Liver (tissue), 9 donors: ENCODE data around the gene NSUN4. TPM values are rescaled to one million over a fixed set of nuclear protein-coding genes. Genes with fewer than 3 reads are reported as not detected.

ENCODE experiments used
- DNase-seq: peaks from one replicate; pipeline ENCODE4 v3.0.0-alpha.2; 2017; ENCODE audit warnings: low spot score
- H3K27ac ChIP-seq, 2 donors: one replicate each; pipeline ENCODE4 v1.7.0; 2013; ENCODE audit warnings: inconsistent platforms in 2 of 2, low read length in 2 of 2, control low read depth in 1 of 2, low read depth in 1 of 2, mild to moderate bottlenecking in 1 of 2
- H3K27me3 ChIP-seq, 4 donors: one replicate each; pipeline versions ENCODE4 v1.6.1 to v1.7.0; 2013; ENCODE audit warnings: low read length in 3 of 4, inconsistent platforms in 1 of 4, mild to moderate bottlenecking in 1 of 4, moderate library complexity in 1 of 4; ENCODE audit not compliant: control insufficient read depth in 4 of 4, insufficient read depth in 4 of 4
- H3K36me3 ChIP-seq, 4 donors: one replicate each; pipeline versions ENCODE4 v1.6.1 to v1.7.0; 2013; ENCODE audit warnings: low read length in 3 of 4, mild to moderate bottlenecking in 3 of 4, low read depth in 1 of 4, moderate library complexity in 1 of 4; ENCODE audit not compliant: control insufficient read depth in 4 of 4, insufficient read depth in 3 of 4
- H3K4me1 ChIP-seq, 4 donors: one replicate each; pipeline versions ENCODE4 v1.6.1 to v1.7.0; 2013; ENCODE audit warnings: low read length in 3 of 4, mild to moderate bottlenecking in 3 of 4, moderate library complexity in 1 of 4; ENCODE audit not compliant: control insufficient read depth in 4 of 4, insufficient read depth in 4 of 4
- H3K4me3 ChIP-seq, 3 donors: one replicate each; pipeline versions ENCODE4 v1.6.1 to v1.7.0; 2013; ENCODE audit warnings: low read length in 3 of 3, control low read depth in 1 of 3, low read depth in 1 of 3, mild to moderate bottlenecking in 1 of 3
- H3K9ac ChIP-seq, 2 donors: one replicate each; pipeline ENCODE4 v1.7.0; 2013; ENCODE audit warnings: low read length in 2 of 2, mild to moderate bottlenecking in 2 of 2, moderate library complexity in 2 of 2, control low read depth in 1 of 2, low read depth in 1 of 2
- H3K9me3 ChIP-seq, 4 donors: one replicate each; pipeline versions ENCODE4 v1.6.1 to v1.7.0; 2013; ENCODE audit warnings: low read length in 3 of 4; ENCODE audit not compliant: control insufficient read depth in 4 of 4
- EGR1 ChIP-seq, 2 donors: IDR thresholded peaks; 2 replicates each; pipeline ENCODE4 v1.6.1; 2016 to 2018; ENCODE audit warnings: antibody characterized with exemption in 2 of 2, low read depth in 2 of 2
- FOXA1 ChIP-seq: IDR thresholded peaks from 2 replicates; pipeline ENCODE4 v1.6.1; 2016; ENCODE audit warnings: antibody characterized with exemption
- FOXA2 ChIP-seq: IDR thresholded peaks from 2 replicates; pipeline ENCODE4 v1.6.1; 2016; ENCODE audit warnings: antibody characterized with exemption
- GABPA ChIP-seq, 2 donors: IDR thresholded peaks in 1 of 2; conservative IDR thresholded peaks in 1 of 2; 2 replicates each; pipeline ENCODE4 v1.6.1; 2016; ENCODE audit warnings: antibody characterized with exemption in 2 of 2, mild to moderate bottlenecking in 1 of 2, moderate library complexity in 1 of 2
- NR2F2 ChIP-seq: IDR thresholded peaks from 2 replicates; pipeline ENCODE4 v1.6.1; 2016; ENCODE audit warnings: antibody characterized with exemption
- YY1 ChIP-seq: IDR thresholded peaks from 2 replicates; pipeline ENCODE4 v1.6.1; 2016; ENCODE audit warnings: antibody characterized with exemption, mild to moderate bottlenecking
- WGBS: extraction: QIAGEN DNeasy Blood & Tissue Kit; methylation state at CpG from one replicate; pipeline ENCODE4 v1.1.7; 2013; 5-methylcytosine and 5-hydroxymethylcytosine counted together
- polyA plus RNA-seq, 2 donors: library from polyadenylated mRNA; stranded (reverse) in 1 of 2; unstranded in 1 of 2; fragments of 200-250 nt in 1 of 2; fragments of >200 nt in 1 of 2; fragmentation: Nextera tagmentation in 1 of 2; extraction: Ambion mirVana in 1 of 2; gene quantifications; one replicate each; pipeline versions ENCODE4 v1.2.1 to v1.2.3, GENCODE V29; 2013 to 2015
- total RNA-seq, 2 donors: library from RNA; depleted of rRNA; stranded (reverse); fragments of >200 nt; gene quantifications; one replicate each; pipeline ENCODE4 v1.2.3, GENCODE V29; 2014
- TF ChIP-seq, protein P1 (sequence below): IDR thresholded peaks from 2 replicates; pipeline ENCODE4 v1.6.1; 2016; ENCODE audit warnings: antibody characterized with exemption
- TF ChIP-seq, protein P2 (sequence below): IDR thresholded peaks from 2 replicates; pipeline ENCODE4 v1.6.1; 2016; ENCODE audit warnings: antibody characterized with exemption, mild to moderate bottlenecking
- TF ChIP-seq, protein P3 (sequence below): IDR thresholded peaks from 2 replicates; pipeline ENCODE4 v1.6.1; 2016; ENCODE audit warnings: antibody characterized with exemption
- TF ChIP-seq, protein P4 (sequence below): fragments of 150-350 bp; IDR thresholded peaks from 2 replicates; pipeline ENCODE4 v1.5.1; 2017; ENCODE audit warnings: improper control_type of control experiment, low read depth, low read length; ENCODE audit not compliant: missing input control
- donor health status: healthy.
- donor health status: healthy.
- donor health status: healthy.
- donor health status: healthy.
- donor health status: healthy.

The NSUN4 gene
- total and polyA plus RNA-seq, 4 donors = 7.0 to 17.2 (median 12.0) TPM

DNA sequence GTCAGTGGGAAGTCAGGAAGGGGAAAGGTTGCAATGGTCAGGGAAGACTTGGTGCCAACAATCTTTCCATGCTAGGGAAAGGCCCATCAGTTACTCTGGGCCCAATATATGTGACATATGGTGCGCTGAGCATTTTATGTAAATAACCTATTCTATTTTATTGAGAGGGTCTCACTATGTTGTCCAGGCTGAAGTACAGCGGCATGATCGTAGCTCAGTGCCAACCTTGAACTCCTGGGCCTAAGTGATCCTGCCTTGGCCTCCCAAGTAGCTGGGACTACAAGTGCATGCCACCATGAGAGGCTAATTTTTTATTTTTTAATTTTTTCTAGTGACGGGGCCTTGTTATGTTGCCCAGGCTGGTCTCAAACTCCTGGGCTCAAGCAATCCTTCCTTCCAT lies 30.3 kb upstream of the NSUN4 start:
- no peak overlapping the region for H3K4me3 ChIP-seq
- TF ChIP-seq FOXA1 = no peak
- H3K9me3 ChIP-seq = no peaks in the 10 kb centered on the region
- H3K27ac ChIP-seq = no peak overlapping the region
- over 99% methylated on average over 4 of the region's 4 CpGs for WGBS
- H3K9ac ChIP-seq = no peak overlapping the region
- H3K27me3 ChIP-seq = no peaks in the 10 kb centered on the region
- H3K36me3 ChIP-seq = peaks cover 9 to 42% (median 25%) of the 10 kb centered on the region in 4 donors
- H3K4me1 ChIP-seq = peaks cover 0 to 3% (median 1%) of the 10 kb centered on the region in 4 donors
- no peak for DNase-seq

DNA sequence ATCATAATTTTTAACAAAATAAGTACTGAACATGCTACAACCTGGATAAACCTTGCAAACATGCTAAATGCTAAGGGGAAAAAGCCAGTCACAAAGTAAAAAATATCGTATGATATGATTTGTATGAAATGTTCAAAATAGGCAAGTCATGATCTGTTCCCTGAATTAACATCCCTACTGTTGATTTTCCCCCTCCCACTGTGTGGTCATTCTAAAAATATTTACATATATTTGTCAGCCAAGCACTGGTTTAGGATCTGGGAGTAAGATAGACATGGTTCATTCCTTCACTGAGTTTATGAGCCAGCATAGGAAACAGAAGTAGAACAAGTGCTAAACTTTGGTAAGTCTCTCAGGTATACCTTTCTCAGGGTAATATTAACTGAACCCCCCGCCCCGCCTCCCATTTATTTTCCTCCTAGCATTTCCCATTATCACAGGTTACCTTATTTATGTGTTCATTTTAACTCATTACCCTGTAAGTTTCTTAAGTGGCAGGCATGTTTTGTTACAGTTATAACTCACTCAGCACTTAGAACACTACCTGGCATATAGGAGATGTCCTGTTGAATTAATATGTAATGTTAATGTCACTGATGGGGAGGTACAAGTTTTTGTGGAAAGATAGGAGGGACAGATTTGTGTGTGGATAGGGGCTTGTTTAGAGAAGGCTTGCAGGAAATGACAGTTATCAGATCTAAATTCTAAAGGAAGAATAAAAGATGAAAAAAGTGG lies 24.8 kb upstream of the NSUN4 start:
- peaks cover 4 to 43% (median 29%) of the 10 kb centered on the region in 4 donors for H3K36me3 ChIP-seq
- 95% methylated on average over 3 of the region's 3 CpGs for WGBS
- H3K9ac ChIP-seq = no peak overlapping the region
- H3K9me3 ChIP-seq = no peaks in the 10 kb centered on the region
- TF ChIP-seq, protein P1, sequence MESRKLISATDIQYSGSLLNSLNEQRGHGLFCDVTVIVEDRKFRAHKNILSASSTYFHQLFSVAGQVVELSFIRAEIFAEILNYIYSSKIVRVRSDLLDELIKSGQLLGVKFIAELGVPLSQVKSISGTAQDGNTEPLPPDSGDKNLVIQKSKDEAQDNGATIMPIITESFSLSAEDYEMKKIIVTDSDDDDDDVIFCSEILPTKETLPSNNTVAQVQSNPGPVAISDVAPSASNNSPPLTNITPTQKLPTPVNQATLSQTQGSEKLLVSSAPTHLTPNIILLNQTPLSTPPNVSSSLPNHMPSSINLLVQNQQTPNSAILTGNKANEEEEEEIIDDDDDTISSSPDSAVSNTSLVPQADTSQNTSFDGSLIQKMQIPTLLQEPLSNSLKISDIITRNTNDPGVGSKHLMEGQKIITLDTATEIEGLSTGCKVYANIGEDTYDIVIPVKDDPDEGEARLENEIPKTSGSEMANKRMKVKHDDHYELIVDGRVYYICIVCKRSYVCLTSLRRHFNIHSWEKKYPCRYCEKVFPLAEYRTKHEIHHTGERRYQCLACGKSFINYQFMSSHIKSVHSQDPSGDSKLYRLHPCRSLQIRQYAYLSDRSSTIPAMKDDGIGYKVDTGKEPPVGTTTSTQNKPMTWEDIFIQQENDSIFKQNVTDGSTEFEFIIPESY = no peak
- TF ChIP-seq, protein P2, sequence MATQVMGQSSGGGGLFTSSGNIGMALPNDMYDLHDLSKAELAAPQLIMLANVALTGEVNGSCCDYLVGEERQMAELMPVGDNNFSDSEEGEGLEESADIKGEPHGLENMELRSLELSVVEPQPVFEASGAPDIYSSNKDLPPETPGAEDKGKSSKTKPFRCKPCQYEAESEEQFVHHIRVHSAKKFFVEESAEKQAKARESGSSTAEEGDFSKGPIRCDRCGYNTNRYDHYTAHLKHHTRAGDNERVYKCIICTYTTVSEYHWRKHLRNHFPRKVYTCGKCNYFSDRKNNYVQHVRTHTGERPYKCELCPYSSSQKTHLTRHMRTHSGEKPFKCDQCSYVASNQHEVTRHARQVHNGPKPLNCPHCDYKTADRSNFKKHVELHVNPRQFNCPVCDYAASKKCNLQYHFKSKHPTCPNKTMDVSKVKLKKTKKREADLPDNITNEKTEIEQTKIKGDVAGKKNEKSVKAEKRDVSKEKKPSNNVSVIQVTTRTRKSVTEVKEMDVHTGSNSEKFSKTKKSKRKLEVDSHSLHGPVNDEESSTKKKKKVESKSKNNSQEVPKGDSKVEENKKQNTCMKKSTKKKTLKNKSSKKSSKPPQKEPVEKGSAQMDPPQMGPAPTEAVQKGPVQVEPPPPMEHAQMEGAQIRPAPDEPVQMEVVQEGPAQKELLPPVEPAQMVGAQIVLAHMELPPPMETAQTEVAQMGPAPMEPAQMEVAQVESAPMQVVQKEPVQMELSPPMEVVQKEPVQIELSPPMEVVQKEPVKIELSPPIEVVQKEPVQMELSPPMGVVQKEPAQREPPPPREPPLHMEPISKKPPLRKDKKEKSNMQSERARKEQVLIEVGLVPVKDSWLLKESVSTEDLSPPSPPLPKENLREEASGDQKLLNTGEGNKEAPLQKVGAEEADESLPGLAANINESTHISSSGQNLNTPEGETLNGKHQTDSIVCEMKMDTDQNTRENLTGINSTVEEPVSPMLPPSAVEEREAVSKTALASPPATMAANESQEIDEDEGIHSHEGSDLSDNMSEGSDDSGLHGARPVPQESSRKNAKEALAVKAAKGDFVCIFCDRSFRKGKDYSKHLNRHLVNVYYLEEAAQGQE = no peak
- no peak for TF ChIP-seq NR2F2
- TF ChIP-seq EGR1 (IDR thresholded peaks at IDR 0.05; ENCODE audit: low read depth in 2 of 2) = no peak
- TF ChIP-seq GABPA (IDR thresholded peaks at IDR 0.05 in 1 of 2, conservative IDR thresholded peaks at IDR 0.05 in 1 of 2) = no peak
- TF ChIP-seq FOXA2 = no peak
- TF ChIP-seq, protein P3, sequence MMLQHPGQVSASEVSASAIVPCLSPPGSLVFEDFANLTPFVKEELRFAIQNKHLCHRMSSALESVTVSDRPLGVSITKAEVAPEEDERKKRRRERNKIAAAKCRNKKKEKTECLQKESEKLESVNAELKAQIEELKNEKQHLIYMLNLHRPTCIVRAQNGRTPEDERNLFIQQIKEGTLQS = no peak
- TF ChIP-seq YY1 = no peak
- TF ChIP-seq, protein P4, sequence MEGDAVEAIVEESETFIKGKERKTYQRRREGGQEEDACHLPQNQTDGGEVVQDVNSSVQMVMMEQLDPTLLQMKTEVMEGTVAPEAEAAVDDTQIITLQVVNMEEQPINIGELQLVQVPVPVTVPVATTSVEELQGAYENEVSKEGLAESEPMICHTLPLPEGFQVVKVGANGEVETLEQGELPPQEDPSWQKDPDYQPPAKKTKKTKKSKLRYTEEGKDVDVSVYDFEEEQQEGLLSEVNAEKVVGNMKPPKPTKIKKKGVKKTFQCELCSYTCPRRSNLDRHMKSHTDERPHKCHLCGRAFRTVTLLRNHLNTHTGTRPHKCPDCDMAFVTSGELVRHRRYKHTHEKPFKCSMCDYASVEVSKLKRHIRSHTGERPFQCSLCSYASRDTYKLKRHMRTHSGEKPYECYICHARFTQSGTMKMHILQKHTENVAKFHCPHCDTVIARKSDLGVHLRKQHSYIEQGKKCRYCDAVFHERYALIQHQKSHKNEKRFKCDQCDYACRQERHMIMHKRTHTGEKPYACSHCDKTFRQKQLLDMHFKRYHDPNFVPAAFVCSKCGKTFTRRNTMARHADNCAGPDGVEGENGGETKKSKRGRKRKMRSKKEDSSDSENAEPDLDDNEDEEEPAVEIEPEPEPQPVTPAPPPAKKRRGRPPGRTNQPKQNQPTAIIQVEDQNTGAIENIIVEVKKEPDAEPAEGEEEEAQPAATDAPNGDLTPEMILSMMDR = no peak
- DNase-seq = no peak
- H3K27me3 ChIP-seq = no peaks in the 10 kb centered on the region
- H3K4me3 ChIP-seq = no peak overlapping the region
- no peak overlapping the region for H3K27ac ChIP-seq
- H3K4me1 ChIP-seq = no peaks in the 10 kb centered on the region
